ENCODE measurements around the gene ISOC2. TPM values are rescaled to one million over a fixed set of nuclear protein-coding genes. Genes with fewer than 3 reads are reported as not detected.

The ISOC2 gene
- total and polyA plus RNA-seq, 9 of the 15 experiments (the other 6 are each of a cell fraction or from before 2014, with no cell fraction given), result 1.2 to 229 (median 58.3) TPM

DNA sequence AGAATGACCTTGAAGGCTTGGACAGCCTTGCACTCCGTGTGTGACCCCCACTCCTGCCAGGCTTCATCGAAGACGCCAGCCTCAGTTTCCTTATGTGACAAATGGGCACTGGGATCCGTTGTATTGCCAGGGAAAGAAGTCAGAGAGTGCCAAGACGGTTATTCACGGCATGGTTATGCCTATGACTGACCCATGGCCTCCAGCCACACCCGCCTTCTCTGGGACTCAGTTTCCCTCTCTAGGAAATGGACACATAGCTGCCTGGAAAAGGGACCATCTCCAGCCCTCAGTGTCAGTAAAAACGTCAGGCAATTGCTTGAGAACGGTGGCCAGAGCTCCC is 52.9 kb downstream of the ISOC2 start (continued):
- TF ChIP-seq, protein P1, sequence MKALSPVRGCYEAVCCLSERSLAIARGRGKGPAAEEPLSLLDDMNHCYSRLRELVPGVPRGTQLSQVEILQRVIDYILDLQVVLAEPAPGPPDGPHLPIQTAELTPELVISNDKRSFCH (CRISPR knock-in tag; IDR thresholded peaks at IDR 0.05), result peak; percentile 60; the same call in 1 of the 2 replicates
- TF ChIP-seq, protein P1 (tag; IDR thresholded peaks at IDR 0.05), result peak; percentile 72; the same call in 1 of the 2 replicates
- TF ChIP-seq, protein P2, sequence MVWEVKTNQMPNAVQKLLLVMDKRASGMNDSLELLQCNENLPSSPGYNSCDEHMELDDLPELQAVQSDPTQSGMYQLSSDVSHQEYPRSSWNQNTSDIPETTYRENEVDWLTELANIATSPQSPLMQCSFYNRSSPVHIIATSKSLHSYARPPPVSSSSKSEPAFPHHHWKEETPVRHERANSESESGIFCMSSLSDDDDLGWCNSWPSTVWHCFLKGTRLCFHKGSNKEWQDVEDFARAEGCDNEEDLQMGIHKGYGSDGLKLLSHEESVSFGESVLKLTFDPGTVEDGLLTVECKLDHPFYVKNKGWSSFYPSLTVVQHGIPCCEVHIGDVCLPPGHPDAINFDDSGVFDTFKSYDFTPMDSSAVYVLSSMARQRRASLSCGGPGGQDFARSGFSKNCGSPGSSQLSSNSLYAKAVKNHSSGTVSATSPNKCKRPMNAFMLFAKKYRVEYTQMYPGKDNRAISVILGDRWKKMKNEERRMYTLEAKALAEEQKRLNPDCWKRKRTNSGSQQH (CRISPR knock-in tag; IDR thresholded peaks at IDR 0.05), result peak; percentile 65; the same call in 1 of the 2 replicates
- TF ChIP-seq NEUROD1 (IDR thresholded peaks at IDR 0.05; ENCODE audit: borderline replicate concordance, low read depth, low read length, partially characterized antibody), result no peak
- no peak for TF ChIP-seq ZC3H11A (IDR thresholded peaks at IDR 0.05; ENCODE audit: low read depth, low read length)
- TF ChIP-seq BRD9 (IDR thresholded peaks at IDR 0.05; ENCODE audit: low read depth, partially characterized antibody), result peak; percentile 90
- peak; percentile 52; the same call in 1 of the 2 replicates for TF ChIP-seq HDGF (IDR thresholded peaks at IDR 0.05)
- TF ChIP-seq FIP1L1 (IDR thresholded peaks at IDR 0.05; ENCODE audit: low read depth, low read length, poor library complexity, severe bottlenecking), result no peak
- TF ChIP-seq NCOA4 (IDR thresholded peaks at IDR 0.05; ENCODE audit: partially characterized antibody), result peak; percentile 54
- TF ChIP-seq ZC3H8 (IDR thresholded peaks at IDR 0.05), result 0 out of 2 replicates have a peak, but pooled peaks have one; percentile 59
- TF ChIP-seq, protein P3, sequence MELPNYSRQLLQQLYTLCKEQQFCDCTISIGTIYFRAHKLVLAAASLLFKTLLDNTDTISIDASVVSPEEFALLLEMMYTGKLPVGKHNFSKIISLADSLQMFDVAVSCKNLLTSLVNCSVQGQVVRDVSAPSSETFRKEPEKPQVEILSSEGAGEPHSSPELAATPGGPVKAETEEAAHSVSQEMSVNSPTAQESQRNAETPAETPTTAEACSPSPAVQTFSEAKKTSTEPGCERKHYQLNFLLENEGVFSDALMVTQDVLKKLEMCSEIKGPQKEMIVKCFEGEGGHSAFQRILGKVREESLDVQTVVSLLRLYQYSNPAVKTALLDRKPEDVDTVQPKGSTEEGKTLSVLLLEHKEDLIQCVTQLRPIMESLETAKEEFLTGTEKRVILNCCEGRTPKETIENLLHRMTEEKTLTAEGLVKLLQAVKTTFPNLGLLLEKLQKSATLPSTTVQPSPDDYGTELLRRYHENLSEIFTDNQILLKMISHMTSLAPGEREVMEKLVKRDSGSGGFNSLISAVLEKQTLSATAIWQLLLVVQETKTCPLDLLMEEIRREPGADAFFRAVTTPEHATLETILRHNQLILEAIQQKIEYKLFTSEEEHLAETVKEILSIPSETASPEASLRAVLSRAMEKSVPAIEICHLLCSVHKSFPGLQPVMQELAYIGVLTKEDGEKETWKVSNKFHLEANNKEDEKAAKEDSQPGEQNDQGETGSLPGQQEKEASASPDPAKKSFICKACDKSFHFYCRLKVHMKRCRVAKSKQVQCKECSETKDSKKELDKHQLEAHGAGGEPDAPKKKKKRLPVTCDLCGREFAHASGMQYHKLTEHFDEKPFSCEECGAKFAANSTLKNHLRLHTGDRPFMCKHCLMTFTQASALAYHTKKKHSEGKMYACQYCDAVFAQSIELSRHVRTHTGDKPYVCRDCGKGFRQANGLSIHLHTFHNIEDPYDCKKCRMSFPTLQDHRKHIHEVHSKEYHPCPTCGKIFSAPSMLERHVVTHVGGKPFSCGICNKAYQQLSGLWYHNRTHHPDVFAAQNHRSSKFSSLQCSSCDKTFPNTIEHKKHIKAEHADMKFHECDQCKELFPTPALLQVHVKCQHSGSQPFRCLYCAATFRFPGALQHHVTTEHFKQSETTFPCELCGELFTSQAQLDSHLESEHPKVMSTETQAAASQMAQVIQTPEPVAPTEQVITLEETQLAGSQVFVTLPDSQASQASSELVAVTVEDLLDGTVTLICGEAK (IDR thresholded peaks at IDR 0.05), result peak; percentile 16; the same call in 1 of the 2 replicates
- TF ChIP-seq, protein P3 (CRISPR knock-in tag; IDR thresholded peaks at IDR 0.05), result no peak
- TF ChIP-seq ARNT (IDR thresholded peaks at IDR 0.05), result peak; percentile 29 to 30; a peak in 2 of 4 replicates
- peak; percentile 82; the same call in 1 of the 2 replicates for TF ChIP-seq EHMT2 (IDR thresholded peaks at IDR 0.05)
- TF ChIP-seq, protein P4, sequence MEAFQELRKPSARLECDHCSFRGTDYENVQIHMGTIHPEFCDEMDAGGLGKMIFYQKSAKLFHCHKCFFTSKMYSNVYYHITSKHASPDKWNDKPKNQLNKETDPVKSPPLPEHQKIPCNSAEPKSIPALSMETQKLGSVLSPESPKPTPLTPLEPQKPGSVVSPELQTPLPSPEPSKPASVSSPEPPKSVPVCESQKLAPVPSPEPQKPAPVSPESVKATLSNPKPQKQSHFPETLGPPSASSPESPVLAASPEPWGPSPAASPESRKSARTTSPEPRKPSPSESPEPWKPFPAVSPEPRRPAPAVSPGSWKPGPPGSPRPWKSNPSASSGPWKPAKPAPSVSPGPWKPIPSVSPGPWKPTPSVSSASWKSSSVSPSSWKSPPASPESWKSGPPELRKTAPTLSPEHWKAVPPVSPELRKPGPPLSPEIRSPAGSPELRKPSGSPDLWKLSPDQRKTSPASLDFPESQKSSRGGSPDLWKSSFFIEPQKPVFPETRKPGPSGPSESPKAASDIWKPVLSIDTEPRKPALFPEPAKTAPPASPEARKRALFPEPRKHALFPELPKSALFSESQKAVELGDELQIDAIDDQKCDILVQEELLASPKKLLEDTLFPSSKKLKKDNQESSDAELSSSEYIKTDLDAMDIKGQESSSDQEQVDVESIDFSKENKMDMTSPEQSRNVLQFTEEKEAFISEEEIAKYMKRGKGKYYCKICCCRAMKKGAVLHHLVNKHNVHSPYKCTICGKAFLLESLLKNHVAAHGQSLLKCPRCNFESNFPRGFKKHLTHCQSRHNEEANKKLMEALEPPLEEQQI (IDR thresholded peaks at IDR 0.05), result no peak
